ENCODE data around the gene GAGE13.
"Not testable (repeated sequence)": the region's sequence is repeated elsewhere in the genome, so short reads cannot be mapped to it uniquely, and the experiment has no call there.

Gene GAGE13, protein sequence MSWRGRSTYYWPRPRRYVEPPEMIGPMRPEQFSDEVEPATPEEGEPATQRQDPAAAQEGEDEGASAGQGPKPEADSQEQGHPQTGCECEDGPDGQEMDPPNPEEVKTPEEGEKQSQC

DNA sequence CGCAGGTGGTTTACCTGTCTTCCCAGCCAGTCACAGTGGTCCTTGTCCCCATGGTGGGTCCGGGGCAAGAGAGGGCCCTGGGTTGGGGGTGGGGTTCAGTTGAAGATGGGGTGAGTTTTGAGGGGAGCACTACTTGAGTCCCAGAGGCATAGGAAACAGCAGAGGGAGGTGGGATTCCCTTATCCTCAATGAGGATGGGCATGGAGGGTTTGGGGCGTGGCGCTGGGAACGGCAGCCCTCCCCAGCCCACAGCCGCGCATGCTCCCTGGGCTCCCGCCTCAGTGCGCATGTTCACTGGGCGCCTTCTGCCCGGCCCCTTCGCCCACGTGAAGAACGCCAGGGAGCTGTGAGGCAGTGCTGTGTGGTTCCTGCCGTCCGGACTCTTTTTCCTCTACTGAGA is at the start of gene GAGE13:
TSS of gene GAGE13 (plus strand) at position 301 of the 400 bp plus-strand sequence. CDS start 1,156 bp downstream, outside the sequence.
- H3K36me3 Mint-ChIP-seq, H3K27me3 Mint-ChIP-seq, H3K4me1 Mint-ChIP-seq, H3K9me3 Mint-ChIP-seq, H3K27ac Mint-ChIP-seq, H3K4me3 Mint-ChIP-seq: not testable (repeated sequence)

DNA sequence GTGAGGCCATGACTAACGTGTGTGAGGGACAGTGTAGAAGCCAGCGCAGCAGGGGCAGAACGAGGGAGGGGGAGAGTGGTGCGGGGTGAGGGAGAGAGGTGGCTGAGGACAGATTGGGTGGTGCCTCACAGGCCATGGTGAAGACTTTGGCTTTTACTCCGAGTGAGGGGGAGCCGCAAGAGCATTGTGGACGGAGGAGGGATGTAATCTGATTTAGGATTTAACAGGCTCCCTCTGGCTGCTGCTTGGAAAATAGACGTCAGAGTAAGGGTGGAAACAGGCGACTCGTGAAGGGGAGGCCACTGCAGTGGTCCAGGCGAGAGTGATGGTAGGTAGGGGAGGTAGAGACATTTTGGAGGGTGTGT is 48.8 kb upstream of the GAGE13 start:
- Mint-ChIP-seq H3K4me1 (peaks cover 41% of the 10 kb centered on the region), H3K9me3 (no peaks in the 10 kb centered on the region), H3K4me3 (no peak overlapping the region), H3K27me3 (no peaks in the 10 kb centered on the region), H3K36me3 (no peaks in the 10 kb centered on the region), H3K27ac (no peak overlapping the region)

DNA sequence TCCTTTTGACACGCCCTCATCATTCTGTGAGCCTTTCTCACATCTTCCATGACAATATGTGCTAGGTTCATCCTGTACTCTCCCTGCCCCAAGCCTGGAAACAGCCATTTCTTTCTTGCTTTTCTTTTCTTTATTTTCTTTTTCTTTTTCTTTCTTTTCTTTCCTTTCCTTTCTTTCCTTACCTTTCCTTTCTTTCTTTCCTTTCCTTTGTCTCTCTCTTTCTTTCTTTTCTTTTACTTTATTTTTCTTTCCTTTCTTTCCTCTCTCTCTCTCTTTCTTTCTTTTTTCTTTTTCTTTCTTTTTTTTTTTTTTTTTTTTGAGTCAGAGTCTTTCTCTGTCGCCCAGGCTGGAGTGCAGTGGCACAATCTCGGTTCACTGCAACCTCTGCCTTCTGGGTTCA is 47.2 kb upstream of the GAGE13 start:
- Mint-ChIP-seq H3K9me3 (no peaks in the 10 kb centered on the region), H3K36me3 (no peaks in the 10 kb centered on the region), H3K27ac (peak overlapping the region; percentile 83), H3K27me3 (no peaks in the 10 kb centered on the region), H3K4me1 (peaks cover 40% of the 10 kb centered on the region), H3K4me3 (no peak overlapping the region)

DNA sequence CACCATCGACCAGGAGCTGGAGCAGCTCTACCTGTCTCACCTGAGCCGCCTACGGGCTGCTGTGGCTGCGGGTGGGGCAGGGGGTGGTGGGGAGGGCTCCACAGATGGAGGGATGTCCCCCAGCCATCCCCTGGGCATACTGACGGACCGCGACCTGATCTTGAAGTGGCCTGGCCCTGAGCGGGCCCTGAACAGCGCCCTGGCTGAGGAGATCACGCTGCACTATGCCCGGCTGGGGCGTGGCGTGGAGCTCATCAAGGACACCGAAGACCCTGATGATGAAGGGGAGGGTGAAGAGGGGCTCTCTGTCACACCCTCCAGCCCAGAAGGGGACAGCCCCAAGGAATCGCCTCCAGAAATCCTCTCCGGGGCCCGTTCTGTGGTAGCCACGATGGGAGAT is 45.2 kb upstream of the GAGE13 start:
- Mint-ChIP-seq H3K4me3 (no peak overlapping the region), H3K27ac (no peak overlapping the region), H3K9me3 (no peaks in the 10 kb centered on the region), H3K36me3 (no peaks in the 10 kb centered on the region), H3K4me1 (peaks cover 32% of the 10 kb centered on the region), H3K27me3 (no peaks in the 10 kb centered on the region)

DNA sequence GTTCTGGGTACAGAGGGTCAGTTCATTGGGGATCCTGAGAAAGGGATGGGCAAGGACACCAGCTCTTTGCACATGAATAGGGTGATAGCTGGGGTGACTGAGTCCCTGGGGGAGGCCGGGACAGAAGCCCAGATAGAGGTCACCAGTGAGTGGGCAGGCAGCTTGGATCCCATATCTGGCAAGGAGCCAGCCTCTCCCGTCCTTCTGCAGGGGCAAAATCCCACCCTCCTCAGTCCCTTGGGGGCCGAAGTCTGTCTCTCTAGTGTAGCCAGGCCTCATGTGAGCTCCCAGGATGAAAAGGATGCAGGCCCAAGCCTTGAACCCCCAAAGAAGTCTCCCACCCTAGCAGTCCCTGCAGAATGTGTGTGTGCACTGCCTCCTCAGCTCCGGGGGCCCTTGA is 44.8 kb upstream of the GAGE13 start:
- no peak overlapping the region for H3K4me3 Mint-ChIP-seq
- H3K27ac Mint-ChIP-seq: no peak overlapping the region
- H3K27me3 Mint-ChIP-seq: no peaks in the 10 kb centered on the region
- no peaks in the 10 kb centered on the region for H3K9me3 Mint-ChIP-seq
- H3K4me1 Mint-ChIP-seq: peaks cover 31% of the 10 kb centered on the region
- no peaks in the 10 kb centered on the region for H3K36me3 Mint-ChIP-seq

DNA sequence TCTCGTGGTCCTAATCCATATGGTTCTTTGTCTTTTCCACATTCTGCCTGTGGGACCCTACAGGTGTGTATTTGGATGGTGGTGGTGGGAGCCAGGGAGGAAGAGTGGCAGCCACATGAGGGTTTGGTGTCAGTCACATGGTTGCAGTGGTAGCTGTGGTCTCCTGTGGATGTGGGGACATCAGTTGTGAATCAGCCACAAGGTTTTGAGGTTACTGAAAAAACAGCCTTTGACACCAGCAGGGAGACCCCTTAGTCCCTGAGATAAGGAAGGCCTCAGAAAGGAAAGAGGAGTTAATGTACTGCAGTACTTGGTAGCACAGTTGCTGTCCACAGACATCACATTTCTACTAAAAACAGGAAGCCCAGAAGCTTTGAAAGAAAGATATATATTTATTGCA is 43.7 kb upstream of the GAGE13 start:
- Mint-ChIP-seq H3K4me1 (peaks cover 31% of the 10 kb centered on the region), H3K9me3 (no peaks in the 10 kb centered on the region), H3K27me3 (no peaks in the 10 kb centered on the region), H3K4me3 (no peak overlapping the region), H3K36me3 (no peaks in the 10 kb centered on the region), H3K27ac (no peak overlapping the region)

DNA sequence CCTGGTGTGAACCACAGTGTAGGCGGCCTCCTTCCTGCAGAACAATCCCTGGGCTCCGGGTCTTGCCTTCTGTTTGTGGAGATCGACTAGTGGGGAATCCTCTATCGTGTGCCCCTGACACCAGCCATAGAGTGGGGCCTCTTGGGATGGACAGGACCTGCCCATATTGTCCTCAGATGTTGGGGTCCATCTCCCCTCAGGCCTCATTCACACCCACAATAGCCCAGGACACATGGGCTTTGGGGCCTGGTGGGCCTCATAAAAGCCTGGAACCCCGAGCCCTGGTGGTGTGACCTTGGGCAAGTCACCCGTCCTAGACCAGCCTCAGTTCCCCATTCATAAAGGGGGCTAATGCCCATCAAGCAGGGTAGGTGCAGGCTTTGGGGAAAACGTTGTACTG is 41.2 kb upstream of the GAGE13 start:
- H3K27ac Mint-ChIP-seq: no peak overlapping the region
- H3K4me3 Mint-ChIP-seq: no peak overlapping the region
- peaks cover 37% of the 10 kb centered on the region for H3K4me1 Mint-ChIP-seq
- H3K9me3 Mint-ChIP-seq: no peaks in the 10 kb centered on the region
- H3K27me3 Mint-ChIP-seq: no peaks in the 10 kb centered on the region
- no peaks in the 10 kb centered on the region for H3K36me3 Mint-ChIP-seq

DNA sequence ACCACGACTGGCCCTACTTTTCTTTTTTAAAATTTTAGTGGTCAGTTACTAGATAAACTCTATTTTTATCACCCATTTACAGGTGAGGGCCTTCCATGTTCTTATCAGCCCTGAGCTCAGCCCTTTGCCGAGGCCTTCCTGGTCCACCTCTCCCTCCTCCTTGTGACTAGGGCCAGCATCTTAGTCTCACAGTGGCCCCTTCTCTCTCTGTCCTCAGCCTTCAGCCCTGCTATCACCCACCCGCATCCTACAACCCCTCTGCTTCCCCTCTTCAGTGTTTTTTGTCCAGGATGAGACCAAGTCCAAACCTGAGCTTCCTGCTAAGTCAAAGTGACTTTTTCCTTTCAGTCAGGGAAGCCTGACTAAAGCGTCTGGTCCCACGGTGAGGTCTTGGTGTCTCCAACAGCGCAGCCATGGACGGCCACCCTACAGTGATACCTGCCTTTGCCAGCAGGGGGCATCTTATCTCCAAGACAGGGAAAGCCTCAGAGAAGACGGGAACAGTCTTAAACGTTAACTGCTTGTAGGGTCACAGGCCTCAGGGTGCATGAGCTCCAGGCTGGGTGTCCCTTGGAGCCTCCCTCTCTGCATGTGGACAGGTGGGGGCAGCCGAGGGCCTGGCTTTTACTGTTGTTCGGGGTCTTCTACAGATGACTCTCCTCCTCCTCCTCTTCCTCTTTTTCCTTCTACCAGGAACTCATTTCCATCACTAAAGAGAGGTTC is 39.6 kb upstream of the GAGE13 start:
- no peak overlapping the region for H3K4me3 Mint-ChIP-seq
- H3K36me3 Mint-ChIP-seq: no peaks in the 10 kb centered on the region
- peaks cover 48% of the 10 kb centered on the region for H3K4me1 Mint-ChIP-seq
- H3K27ac Mint-ChIP-seq: peak overlapping the region; percentile 70
- no peaks in the 10 kb centered on the region for H3K27me3 Mint-ChIP-seq
- H3K9me3 Mint-ChIP-seq: no peaks in the 10 kb centered on the region

DNA sequence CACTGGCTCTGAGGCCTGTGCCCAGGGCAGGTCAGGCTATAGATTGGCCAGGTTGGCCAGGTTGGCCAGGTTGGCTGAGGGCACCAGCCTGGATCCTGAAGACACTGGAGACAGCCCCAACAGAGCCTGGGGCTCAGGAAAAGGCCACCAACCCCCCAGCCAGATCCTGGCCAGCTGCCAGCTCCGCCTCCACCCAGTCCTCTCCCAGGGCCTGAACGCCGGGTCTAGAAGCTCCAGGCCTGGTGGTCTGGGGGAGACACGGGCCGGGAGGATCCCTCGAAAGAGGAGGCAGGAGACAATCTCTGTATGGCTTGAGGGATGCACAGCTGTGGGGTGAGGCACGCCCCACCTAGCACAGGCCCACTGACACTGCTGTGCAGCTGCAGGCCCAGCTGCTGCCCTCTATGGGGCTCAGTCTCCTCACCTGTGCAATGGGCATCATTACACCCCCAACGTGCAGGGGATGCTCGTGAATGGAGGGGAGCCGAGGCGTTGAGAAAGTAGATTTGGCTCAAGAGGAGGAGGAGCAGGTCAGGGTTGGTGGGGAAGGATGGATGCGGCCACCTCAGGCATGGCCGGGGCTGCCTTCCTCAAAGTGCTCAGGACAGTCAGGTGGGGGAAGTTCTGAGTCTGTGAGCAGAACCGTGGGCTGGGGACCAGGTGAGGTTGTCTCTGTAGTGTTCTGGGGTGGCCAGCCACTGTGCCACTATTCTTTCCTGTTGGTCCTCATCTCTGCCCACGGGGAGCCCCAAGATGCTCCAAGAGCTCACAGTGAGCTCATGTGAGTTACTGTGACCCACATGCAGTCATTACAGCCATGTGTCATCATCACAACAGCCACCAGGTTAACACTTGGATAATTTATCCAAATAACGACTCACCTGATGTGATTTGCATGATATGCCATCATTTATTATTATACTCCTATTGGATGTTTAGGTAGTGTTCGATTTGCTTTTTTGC is 38.7 kb upstream of the GAGE13 start:
- H3K9me3 Mint-ChIP-seq: no peaks in the 10 kb centered on the region
- no peaks in the 10 kb centered on the region for H3K36me3 Mint-ChIP-seq
- no peak overlapping the region for H3K4me3 Mint-ChIP-seq
- peaks cover 45% of the 10 kb centered on the region for H3K4me1 Mint-ChIP-seq
- H3K27ac Mint-ChIP-seq: no peak overlapping the region
- H3K27me3 Mint-ChIP-seq: no peaks in the 10 kb centered on the region

DNA sequence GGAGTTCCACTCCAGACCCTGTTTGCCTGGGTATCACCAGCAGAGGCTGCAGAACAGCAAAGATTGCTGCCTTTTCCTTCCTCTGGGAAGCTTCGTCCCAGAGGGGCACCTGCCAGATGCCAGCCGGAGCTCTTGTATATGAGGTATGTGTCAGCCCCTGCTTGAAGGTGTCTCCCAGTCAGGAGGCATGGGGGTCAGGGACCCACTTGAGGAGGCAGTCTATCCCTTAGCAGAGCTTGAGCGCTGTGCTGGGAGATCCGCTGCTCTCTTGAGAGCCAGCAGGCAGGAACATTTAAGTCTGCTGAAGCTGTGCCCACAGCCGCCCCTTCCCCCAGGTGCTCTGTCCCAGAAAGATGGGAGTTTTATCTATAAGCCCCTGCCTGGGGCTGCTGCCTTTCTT is 32.1 kb upstream of the GAGE13 start:
- H3K4me3 Mint-ChIP-seq, H3K9me3 Mint-ChIP-seq, H3K27me3 Mint-ChIP-seq, H3K36me3 Mint-ChIP-seq, H3K27ac Mint-ChIP-seq: not testable (repeated sequence)
- peaks cover 11% of the 10 kb centered on the region for H3K4me1 Mint-ChIP-seq

DNA sequence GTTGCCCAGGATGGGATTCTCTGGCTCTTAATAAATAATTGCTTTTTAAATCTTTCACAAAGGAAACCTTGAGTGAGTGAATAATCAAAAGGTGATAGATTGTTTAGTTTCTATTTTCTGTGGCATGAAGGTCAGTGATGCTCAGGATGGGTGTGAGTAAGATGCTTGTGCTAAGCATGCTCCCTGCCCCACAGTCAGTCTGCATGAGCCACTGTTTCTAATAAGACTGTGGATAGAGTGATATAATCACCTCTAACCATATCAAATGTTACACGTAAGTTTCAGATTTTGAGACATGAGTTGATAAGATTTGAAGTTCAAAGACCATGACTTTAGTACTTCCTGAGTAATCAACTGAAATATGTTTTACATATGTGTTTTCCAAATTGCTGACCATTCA is 30.7 kb upstream of the GAGE13 start:
- Mint-ChIP-seq H3K4me3 (no peak overlapping the region), H3K27me3 (no peaks in the 10 kb centered on the region), H3K36me3 (no peaks in the 10 kb centered on the region), H3K27ac (no peak overlapping the region), H3K4me1 (peaks cover 11% of the 10 kb centered on the region), H3K9me3 (no peaks in the 10 kb centered on the region)

DNA sequence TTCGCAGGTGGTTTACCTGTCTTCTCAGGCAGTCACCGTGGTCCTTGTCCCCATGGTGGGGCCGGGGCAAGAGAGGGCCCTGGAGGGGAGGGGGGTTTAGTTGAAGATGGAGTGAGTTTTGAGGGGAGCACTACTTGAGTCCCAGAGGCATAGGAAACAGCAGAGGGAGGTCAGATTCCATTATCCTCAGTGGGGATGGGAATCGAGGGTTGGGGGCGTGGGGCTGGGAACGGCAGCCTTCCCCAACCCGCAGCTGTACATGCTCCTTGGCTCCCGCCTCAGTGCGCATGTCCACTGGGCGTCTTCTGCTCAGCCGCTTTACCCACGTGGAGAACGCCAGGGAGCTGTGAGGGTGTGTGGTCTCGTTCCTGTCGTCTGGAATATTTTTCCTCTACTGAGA is 28.0 kb upstream of the GAGE13 start, which contains the start of gene GAGE10:
TSS of gene GAGE10 (plus strand) at position 301 of the 400 bp plus-strand sequence. CDS start 1,214 bp downstream, outside the sequence.
- no peak within 1 kb of the TSS for H3K4me3 Mint-ChIP-seq
- H3K9me3 Mint-ChIP-seq: no peaks in the 10 kb centered on the region
- H3K36me3 Mint-ChIP-seq: no peaks in the 10 kb centered on the region
- H3K27ac Mint-ChIP-seq: no peak within 1 kb of the TSS
- peaks cover 1% of the 10 kb centered on the region for H3K4me1 Mint-ChIP-seq
- no peaks in the 10 kb centered on the region for H3K27me3 Mint-ChIP-seq

DNA sequence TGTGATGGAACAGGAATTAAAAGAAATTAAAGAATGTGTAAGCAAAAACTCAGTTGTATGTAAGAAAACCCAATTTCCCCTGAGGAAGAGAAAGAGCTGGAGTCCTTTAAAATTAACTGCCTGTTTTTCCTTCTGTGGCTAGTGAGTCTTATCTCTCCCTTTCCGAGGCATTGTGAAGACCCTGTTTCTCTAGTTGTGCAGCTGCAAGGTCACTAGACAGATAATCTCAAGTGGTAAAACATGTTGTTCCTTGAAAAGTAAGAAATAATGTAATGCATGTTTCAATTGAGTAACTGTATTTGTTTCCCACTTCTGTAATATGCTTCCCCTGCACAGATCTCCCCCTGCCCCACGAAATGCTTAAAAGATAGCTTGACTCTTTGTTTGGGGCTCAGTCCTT is 23.6 kb upstream of the GAGE13 start:
- H3K4me3 Mint-ChIP-seq, H3K9me3 Mint-ChIP-seq, H3K36me3 Mint-ChIP-seq, H3K27ac Mint-ChIP-seq, H3K27me3 Mint-ChIP-seq: not testable (repeated sequence)
- peaks cover 22% of the 10 kb centered on the region for H3K4me1 Mint-ChIP-seq

DNA sequence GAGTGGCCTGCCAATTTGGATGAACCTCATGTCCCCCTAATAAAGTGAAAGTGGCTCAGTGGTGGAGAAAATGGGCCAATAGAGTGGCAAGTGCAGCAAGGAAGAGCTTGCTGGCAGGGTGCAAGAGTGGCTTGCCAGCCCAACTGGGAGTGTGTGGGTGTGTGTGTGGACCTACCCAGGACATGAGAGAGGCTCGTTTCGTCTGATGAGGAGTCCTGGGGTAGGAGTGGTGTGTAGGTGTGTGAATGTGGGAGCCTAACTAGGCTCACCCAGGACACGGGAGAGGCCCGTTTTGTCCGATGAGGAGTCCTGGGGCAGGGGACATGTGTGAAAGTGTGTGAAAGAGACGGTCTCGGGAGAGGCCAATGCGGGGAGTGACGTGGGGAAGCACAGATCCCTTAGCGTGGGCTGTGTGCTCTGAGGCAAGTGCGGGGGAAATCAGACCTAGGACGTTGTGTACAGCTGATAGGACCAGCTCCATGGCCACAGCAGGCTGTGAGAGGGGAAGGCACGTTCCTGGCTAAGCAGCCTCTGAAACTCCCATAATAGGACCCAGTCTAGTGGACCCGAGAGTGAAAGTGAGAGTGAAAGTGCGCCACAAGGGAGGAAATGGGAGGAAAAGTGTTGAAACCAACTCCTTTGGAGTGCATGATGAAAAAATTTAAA is 22.6 kb upstream of the GAGE13 start:
- Mint-ChIP-seq H3K27ac (peak overlapping the region; percentile 96), H3K9me3 (no peaks in the 10 kb centered on the region), H3K4me3 (peak overlapping the region; percentile 88), H3K27me3 (no peaks in the 10 kb centered on the region), H3K36me3 (no peaks in the 10 kb centered on the region), H3K4me1 (peaks cover 22% of the 10 kb centered on the region)

DNA sequence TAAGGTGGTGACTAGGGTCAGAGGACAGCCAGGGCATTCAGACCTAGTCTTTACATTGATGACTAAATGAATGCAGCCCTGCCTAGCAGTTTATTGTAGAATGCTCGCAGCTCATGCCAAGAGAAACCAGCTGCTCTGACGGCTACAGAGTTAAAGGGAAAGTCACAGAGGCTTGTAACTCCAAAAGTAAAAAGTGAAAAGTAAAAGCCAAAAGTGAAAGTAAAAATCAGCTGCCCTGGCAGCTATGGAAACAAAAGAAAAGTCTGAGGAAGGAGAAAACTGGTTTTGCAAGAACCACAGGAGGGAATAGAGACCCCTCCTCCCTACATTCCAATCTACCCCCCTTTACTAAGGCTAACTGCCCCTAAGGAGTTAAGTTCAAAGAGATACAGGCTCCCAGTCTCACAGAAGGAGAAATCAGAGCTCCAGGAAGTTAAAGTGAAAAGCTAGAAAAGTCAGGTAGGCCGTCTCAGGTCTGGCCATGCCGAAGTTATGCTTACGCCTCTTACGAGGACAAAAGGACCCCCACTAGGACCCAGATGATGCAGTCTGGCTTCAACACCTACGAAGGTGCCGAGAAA is 21.9 kb upstream of the GAGE13 start:
- no peaks in the 10 kb centered on the region for H3K27me3 Mint-ChIP-seq
- H3K27ac Mint-ChIP-seq: peak overlapping the region; percentile 96
- H3K9me3 Mint-ChIP-seq: no peaks in the 10 kb centered on the region
- no peaks in the 10 kb centered on the region for H3K36me3 Mint-ChIP-seq
- H3K4me3 Mint-ChIP-seq: peak overlapping the region; percentile 88
- peaks cover 22% of the 10 kb centered on the region for H3K4me1 Mint-ChIP-seq
